GM19023 (cell line): ENCODE data around the gene GPC1.

Source experiments
- ATAC-seq: cut with Tn5 transposase; IDR thresholded peaks from one replicate; pipeline ENCODE4 v1.9.1; 2021; ENCODE audit warnings: mild to moderate bottlenecking, moderate library complexity; ENCODE audit not compliant: unreplicated experiment

The GPC1 gene

GRCh38 chr2:240440251-240440650 is 4.8 kb downstream of the GPC1 start:
- no peak for ATAC-seq

- no peak for ATAC-seq
These were observed 5.3 kb downstream of the GPC1 start for GRCh38 chr2:240440704-240441320.

GRCh38 chr2:240441326-240441992 is 6.0 kb downstream of the GPC1 start:
- ATAC-seq, result no peak

DNA sequence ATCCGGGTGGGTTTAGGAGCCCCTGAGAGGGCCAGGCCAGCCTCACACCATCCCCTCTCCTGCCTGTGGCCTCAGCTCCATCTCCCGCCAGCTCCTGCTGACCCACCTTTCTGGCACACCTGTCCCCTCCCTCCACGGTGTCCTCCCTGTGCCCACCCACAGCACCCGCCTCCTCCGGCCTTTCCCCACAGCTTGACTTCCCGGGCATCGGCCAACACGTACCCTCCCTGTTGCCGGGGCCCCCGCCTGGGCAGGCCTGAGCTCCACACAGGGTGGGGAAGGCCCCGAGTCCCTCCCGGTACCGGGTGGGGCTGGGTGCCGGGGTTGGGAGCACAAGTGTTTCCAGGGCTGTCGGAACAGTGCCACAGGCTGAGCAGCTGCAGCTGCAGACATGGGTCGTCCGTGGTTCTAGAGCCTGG is 6.5 kb downstream of the GPC1 start:
- ATAC-seq, result no peak

- no peak for ATAC-seq
These were observed 7.6 kb downstream of the GPC1 start for GRCh38 chr2:240442891-240443715.

DNA sequence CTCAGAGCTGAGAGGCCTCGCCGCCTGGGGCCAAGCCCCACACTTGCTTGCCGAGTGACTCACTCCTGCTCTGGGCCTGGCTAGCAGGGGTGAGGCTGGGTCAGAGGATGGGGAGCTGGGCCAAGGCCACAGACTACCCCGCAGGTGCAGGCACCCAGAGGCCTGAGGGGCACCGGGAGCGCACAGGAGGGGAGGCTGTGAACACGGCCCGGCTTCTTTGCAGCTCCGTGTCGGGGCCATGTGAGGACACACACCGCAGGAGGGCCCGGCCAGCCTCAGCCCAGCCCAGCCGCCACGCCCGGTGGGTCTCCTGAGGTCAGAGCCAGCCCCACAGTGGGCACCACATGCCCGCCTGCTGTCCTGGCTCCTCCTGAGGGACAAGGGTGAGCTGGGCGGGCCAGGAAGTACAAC is 8.4 kb downstream of the GPC1 start:
- no peak for ATAC-seq

DNA sequence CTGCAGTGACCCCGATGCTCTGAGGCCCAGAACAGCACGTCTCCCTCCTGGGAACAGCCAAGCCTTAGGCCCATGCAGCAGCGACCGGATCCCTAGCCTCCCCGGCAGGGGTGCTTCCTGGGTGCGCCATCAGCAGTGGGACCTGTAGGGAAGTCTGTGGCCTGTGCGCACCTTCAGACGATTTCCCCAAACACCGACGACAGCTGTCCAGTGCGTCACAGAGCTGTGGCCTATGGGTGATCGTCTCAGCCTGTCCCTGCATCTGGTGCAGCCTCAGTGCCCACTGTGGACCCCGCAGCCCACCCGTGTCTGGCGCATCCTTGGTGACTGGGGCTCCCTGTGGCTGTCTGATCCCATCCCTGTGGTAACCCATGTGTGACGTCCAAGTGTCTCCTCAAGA is 9.0 kb downstream of the GPC1 start:
- ATAC-seq, result no peak

- no peak for ATAC-seq
These were observed 10.6 kb downstream of the GPC1 start for GRCh38 chr2:240445961-240446663.

GRCh38 chr2:240446664-240447175 is 11.3 kb downstream of the GPC1 start:
- ATAC-seq, result no peak

DNA sequence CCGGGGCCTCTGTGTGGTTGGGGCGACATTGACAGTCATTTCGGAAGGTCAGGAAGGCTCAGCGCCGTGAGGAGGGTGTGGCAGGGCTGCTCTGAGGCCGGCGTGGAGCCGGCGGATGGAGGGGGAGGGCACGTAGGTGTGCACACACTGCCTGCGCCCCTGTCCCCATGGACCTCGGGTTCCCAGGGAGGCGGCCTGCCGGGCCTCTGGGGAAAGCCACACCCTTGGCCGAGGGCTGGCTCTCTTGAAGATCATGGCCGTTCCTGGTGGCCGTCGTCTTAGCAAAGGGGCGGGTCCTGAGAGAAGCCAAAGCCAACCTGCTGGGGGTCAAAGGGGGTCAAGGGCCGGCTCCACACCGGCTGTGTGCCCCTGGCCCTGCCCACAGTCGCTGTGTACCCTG is 11.9 kb downstream of the GPC1 start:
- ATAC-seq, result no peak

DNA sequence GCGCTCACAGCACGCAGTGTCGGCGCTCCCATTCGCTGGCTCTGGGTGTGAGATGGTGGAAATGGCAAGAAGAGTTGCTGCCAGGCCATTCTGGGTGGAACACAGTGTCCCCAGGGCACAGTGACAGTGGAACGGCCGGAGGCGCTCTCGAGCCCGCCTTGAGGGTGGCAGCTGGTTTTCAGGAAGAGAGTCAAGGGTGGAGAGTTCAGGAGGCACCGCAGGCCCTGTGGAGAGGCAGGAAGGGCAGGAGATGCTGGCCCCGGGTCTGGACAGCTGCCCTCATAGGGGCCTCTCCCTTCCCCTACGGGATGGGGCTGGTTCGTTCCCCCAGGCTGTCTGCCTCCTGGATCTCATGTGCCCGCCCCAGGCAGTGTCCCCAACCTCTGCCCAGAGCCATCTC is 12.5 kb downstream of the GPC1 start:
- no peak for ATAC-seq

DNA sequence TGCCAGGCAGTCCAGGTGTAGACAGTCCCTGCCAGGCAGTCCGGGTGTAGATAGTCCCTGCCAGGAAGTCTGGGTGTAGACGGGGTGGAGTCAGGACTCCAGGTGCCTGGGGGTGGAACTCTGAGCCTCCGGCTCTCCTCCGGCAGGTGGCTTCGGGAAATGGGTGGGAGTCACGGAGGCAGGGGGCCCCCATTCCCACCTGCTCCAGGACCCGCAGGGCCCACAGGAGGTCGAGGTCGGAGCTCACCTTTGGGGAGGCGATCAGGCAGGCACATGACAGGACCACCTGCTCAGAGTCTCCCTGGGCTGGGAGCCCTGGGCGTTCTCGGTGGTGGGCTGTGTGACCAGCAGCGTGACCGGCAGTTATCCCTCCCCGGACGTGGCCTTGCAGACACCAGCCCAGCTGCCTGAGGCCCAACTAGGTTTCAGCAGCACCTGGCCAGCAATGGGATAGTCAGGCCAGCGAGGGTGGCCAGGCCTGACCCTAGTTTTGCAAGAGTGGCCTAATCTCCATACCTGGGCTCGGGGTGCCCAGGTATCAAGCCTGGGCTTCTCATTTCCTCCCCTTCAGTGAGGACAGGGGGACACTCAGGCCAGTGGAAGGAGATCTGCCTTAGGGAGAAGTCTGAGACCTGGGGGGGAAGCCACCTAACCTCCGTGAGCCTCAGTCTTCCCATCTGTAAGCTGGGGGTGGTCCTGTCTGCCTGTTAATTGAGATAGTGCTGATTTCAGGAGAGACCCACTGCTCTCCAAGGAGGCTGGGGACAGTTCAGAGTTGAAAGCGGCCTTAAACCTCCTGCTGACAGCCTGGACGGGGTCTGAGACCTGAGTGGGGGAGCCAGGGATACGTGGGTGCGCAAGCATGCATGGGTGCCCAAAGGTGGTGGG is 13.2 kb downstream of the GPC1 start:
- ATAC-seq, result no peak

DNA sequence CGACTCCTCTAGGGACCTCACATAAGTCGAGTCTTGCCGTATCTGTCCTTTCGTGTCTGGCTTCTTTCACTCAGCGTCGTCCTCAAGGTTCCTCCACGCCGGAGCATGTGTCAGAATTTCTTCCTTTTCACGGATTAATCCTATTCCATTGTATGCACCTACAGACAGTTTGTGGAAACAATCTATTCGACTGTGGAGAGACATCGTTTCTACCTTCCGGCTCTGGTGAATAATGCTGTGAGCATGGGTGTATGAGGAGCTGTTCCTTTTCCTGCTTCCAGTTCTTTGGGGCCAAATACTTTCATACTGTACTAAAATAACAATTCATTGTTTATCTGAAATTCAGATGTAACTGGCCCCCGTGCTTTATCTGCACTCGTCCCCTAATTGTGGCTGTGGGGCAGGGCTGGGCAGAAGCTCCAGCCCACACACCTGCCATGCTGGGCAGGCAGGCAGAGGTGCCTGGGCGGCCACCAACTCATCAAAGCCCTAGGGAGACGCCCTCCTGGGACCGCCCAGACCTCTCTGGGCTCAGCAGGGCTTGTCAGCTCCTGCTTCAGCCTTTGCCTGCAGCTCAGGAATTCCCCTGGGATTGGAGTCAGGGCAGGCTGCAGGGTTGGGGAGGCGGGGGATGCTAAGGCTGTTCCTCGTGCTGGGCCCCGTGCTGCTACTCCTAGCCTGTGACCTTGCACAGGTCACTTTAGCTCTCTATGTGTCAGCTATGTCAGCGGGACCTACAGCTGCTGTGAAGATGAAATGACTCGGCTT is 14.5 kb downstream of the GPC1 start:
- ATAC-seq, result no peak

DNA sequence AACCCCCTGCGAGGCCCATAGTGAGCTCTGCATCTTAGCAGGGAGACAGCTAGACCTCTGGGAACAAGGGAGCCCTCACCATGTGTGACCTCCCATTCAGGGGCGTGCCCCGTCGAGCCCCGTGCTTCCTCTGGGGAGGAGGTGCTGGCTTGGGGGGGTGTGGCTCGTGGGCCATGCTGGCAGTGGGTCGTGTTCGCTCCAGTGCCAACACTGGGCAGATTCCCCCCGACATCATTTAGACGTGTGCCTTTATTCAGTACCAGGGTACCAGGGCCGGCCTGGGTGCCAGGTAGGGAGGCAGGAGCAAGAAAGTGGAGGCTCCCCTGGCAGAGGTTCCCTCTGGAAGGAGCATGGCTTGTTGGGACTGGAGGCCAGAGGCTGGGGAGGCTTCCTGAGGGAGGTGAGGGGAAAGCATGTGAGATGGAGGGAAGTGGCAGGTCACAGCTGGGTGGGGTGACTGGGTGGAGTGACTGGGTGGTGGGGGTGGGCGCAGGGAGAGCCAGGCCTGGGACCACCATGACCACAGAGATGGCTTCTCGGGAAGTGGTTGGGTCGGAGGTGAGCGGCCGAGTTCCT is 15.2 kb downstream of the GPC1 start:
- no peak for ATAC-seq

GRCh38 chr2:240451108-240451611 is 15.7 kb downstream of the GPC1 start:
- ATAC-seq, result no peak

- no peak for ATAC-seq
These were observed 16.5 kb downstream of the GPC1 start for GRCh38 chr2:240451791-240452461.

- no peak for ATAC-seq
These were observed 17.2 kb downstream of the GPC1 start for GRCh38 chr2:240452462-240453256.
